Duodenal mucosa (tissue), 2 donors: ENCODE data around the gene TRPV5.

Experiments used
- H3K27ac ChIP-seq: one replicate; pipeline ENCODE4 v1.7.0; 2013; ENCODE audit warnings: low read depth, low read length
- H3K27me3 ChIP-seq, 2 donors: one replicate each; pipeline ENCODE4 v1.7.0; 2013; ENCODE audit warnings: low read length in 2 of 2, control low read depth in 1 of 2; ENCODE audit not compliant: insufficient read depth in 2 of 2, control insufficient read depth in 1 of 2
- H3K36me3 ChIP-seq, 2 donors: one replicate each; pipeline ENCODE4 v1.7.0; 2013; ENCODE audit warnings: low read length in 2 of 2, control low read depth in 1 of 2; ENCODE audit not compliant: insufficient read depth in 2 of 2, control insufficient read depth in 1 of 2
- H3K4me1 ChIP-seq, 2 donors: one replicate each; pipeline ENCODE4 v1.7.0; 2013; ENCODE audit warnings: low read length in 2 of 2, control low read depth in 1 of 2; ENCODE audit not compliant: insufficient read depth in 2 of 2, control insufficient read depth in 1 of 2
- H3K4me3 ChIP-seq, 2 donors: one replicate each; pipeline ENCODE4 v1.7.0; 2013; ENCODE audit warnings: low read length in 2 of 2, low read depth in 1 of 2
- H3K9ac ChIP-seq, 2 donors: one replicate each; pipeline ENCODE4 v1.7.0; 2013; ENCODE audit warnings: low read length in 2 of 2, low read depth in 1 of 2
- H3K9me3 ChIP-seq, 2 donors: one replicate each; pipeline ENCODE4 v1.7.0; 2013; ENCODE audit warnings: low read length in 2 of 2, control low read depth in 1 of 2; ENCODE audit not compliant: control insufficient read depth in 1 of 2

TRPV5 gene

GRCh38 chr7:142859829-142860228, 73.7 kb downstream of the TRPV5 start:
- no peak overlapping the region for H3K4me3 ChIP-seq
- H3K9me3 ChIP-seq, result no peaks in the 10 kb centered on the region
- peaks cover 0 to 9% of the 10 kb centered on the region in 2 donors for H3K4me1 ChIP-seq
- H3K27me3 ChIP-seq, result no peaks in the 10 kb centered on the region
- H3K9ac ChIP-seq, result no peak overlapping the region
- H3K36me3 ChIP-seq, result no peaks in the 10 kb centered on the region
- no peak overlapping the region for H3K27ac ChIP-seq

DNA sequence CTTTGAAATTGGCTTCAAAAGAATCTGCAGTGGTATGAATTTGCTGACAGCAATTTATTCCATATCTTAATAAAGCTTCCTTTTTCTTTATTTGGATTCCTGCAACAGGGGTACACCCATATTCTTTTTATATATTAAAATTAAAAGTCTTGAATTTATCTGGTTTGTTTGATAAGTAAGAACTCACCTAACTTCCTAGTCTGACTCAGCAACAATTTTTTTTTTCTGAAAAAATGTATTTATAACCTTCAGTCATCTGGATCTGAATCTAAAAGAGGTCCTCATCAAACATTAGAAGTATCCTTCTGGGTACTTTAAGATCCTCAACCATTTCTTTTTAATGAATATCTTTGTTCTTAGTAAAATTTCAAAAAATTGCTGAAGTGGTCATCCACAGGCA, 74.1 kb downstream of the TRPV5 start:
- H3K9ac ChIP-seq, result no peak overlapping the region
- H3K27ac ChIP-seq, result no peak overlapping the region
- H3K4me3 ChIP-seq, result no peak overlapping the region
- H3K9me3 ChIP-seq, result no peaks in the 10 kb centered on the region
- H3K27me3 ChIP-seq, result no peaks in the 10 kb centered on the region
- no peaks in the 10 kb centered on the region for H3K36me3 ChIP-seq
- peaks cover 0 to 9% of the 10 kb centered on the region in 2 donors for H3K4me1 ChIP-seq
